Placental epithelial cell (primary cell): ENCODE measurements around the gene RAI14. TPM values are rescaled to one million over a fixed set of nuclear protein-coding genes. Genes with fewer than 3 reads are reported as not detected.

ENCODE experiments used
- total RNA-seq: library from RNA; depleted of rRNA; stranded (reverse); fragments of >200 nt; gene quantifications from 2 replicates; pipeline ENCODE4 v1.2.3, GENCODE V29; 2012

The RAI14 gene
- total RNA-seq, result 57.7 and 83.8 TPM in 2 replicates

GRCh38 chr5:34656001-34656699, at the start of gene RAI14:
TSS of gene RAI14 (plus strand) at chr5:34656328. CDS start at chr5:34686920, 30,592 bp downstream.

DNA sequence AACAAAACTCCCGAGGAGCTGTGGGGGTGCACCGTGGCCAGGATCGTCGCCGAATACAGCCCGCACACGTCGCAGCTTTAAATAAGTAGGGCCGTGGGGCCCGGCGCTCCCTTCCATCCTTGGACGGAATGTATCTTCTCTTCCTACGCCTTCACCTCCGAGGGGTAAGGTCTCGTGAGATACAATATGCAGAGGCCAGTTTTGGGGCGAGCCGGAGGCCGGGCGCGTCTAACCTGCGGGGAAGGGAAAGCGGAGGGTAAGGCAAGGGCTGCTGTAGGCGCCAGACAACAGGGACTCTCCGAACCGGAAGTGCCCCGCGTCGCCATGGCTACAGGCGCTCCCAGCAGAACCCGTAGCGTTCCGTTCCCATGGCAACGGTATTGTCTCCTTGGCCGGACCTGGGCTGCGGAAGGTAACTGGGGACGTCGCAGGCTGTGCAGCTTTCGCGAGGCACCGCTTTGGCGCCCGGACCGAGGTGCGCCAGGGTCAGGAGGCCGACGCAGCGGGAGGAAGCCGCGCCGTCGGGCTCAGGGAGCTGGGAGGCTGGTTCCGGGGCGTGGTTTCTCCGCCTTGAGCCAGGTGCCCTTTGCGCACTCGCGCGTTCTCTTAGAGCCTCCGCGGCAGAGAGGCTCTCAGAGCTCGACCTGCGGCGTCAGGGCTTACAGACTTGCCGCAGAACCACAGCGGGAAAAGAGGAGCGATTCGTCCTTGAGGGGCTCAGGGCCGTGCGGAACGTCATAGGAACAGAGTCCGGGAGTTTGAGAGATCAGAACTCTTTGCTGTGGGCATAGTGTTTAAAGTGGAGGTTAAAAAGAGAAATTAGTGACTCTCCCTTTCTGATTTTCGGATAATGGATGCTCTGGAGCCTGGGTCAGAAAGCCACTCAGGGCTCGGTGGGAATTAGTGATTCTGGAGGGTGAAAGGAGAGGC, 182.9 kb downstream of the RAI14 start, which contains the start of gene TTC23L:
Gene TTC23L, plus strand, starts transcription at position 380 of the 930 bp plus-strand sequence. CDS start 1,508 bp downstream, outside the sequence.

Other genes with a start within 250 kb of the RAI14 start
- 0.43 and 1.2 TPM in 2 replicates for gene TTC23L, start 182.8 kb downstream of the RAI14 start, total RNA-seq